HG03558 (cell line): ENCODE results near the gene CDRT15L2.
"Not testable (repeated sequence)": the region's sequence is repeated elsewhere in the genome, so short reads cannot be mapped to it uniquely, and the experiment has no call there.

Experiments used
- ATAC-seq: cut with Tn5 transposase; IDR thresholded peaks from one replicate; pipeline ENCODE4 v1.9.1; 2021; ENCODE audit warnings: moderate number of reproducible peaks; ENCODE audit not compliant: unreplicated experiment; ENCODE audit errors: extremely low read depth

CDRT15L2 gene

DNA sequence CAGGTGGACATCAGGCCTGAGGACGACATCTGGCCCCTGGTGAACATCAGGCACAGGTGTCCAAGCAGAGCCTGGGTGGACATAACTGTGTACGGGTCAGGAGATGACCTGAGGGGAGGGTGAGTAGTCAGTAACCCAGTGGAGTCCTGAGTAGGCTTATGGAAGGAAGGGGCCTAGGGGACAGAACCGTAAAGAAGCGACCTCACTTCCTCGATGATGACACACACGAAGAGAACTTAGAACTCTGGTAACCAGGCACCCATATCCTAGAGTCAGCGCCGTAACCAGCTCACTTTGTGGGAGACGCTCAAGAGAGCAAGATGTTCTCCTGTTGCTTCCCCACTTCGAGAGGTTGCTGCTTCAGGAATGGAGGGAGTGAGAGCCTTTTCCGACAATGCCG lies at the start of gene CDRT15L2:
Gene CDRT15L2, plus strand, starts transcription at position 301 of the 400 bp plus-strand sequence. Its CDS starts 20 bp downstream, at position 321.
- ATAC-seq, result not testable (repeated sequence)

DNA sequence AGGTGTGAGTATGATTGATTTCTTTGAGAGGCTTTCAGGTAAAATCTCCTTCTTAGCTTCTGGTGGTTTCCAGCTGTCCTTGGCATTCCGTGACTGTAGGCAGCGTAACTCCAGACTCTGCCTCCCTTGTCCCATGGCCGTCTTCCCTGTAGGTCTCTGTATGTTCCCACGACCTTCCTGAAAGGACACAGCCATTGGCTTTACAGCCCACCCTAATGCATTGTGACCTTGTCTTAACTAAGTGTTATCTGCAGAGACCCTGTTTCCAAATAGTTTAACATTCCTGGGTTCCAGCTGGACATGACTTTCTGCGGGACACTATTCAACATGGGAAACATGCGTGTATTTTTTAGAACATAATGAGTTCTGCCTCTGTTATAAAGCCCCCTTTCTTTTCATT lies 49.4 kb upstream of the CDRT15L2 start:
- not testable (repeated sequence) for ATAC-seq

DNA sequence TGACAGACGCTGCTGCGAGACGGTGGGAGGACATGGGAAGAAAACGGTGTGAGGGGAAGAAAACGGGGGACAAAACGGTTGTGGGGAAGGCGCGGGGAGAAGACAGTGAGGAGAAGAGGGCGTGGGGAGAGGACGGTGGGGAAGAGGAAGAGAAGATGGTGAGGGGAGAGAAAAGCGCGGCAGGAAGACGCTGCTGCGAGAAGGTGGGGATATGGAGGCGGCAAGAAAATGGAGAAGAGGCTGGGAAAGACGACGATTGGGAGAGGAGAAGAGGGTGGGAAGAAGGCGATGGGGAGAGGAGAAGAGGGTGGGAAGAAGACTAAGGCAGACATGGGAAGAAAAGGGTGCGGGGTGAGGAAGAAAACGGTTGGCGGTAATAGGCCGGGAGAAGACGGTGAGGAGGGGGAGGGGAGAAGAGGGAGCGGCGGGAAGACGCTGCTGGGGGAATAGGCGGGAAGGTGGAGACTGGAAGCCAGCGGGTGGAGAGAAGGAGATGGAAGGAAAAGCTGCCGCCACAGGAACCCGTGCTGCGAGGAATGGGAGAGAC lies 46.9 kb upstream of the CDRT15L2 start:
- ATAC-seq, result not testable (repeated sequence)

DNA sequence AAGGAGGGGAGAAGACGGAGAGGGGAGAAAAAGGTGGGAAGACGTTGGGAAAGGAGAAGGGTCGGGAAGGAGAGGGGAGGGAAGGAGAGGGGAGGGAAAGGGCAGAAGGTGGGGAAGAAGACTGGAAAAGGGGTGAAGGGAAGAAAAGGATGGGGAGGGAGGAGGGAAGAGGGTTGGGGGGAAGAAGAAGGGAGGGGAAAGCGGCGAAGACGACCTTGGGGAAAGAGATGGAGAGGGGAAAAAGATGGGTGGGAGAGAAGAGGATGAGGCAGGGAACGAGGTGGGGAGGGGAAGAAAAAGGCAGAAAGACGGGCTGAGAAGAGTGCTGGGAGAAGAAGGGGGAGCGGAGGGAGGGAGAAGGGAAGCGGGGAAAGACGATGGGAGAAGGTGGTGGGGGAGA lies 46.3 kb upstream of the CDRT15L2 start:
- not testable (repeated sequence) for ATAC-seq

DNA sequence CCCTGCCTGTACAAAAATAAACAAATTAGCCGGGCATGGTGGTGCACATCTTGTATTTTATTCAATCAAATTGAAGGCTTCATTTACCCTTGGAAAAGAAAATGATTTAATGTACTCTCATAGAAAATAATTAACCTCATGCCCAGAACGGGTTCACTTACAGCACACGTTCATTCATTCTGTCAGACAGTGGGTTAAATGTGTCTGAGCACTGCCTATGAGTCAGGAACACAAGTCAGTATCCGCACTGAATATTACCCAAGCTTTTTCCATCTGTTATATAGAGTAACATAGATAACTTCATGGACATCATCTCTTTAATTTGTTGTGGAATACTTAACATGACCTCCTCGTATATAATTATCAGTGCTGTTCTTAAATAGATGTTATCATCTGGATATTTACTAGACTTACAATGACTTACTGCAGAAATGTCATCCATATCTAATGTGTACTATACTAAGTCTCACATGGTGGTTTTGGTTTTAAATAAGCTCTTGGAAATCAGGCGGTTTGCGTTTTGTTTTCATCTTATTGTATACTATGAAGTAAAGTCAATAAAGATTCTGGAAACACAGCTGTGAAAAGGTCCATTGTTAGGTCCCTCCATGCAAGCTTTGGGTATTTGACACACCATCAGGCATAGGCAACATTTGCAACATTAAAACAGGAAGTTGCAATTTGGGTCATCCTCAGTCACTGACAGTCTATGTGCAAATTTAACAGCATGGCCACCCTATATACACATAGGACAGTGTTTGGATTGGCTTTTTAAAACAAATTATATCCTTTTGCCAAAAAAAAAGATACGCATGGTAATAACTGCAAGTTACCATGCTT lies 44.6 kb upstream of the CDRT15L2 start:
- not testable (repeated sequence) for ATAC-seq

DNA sequence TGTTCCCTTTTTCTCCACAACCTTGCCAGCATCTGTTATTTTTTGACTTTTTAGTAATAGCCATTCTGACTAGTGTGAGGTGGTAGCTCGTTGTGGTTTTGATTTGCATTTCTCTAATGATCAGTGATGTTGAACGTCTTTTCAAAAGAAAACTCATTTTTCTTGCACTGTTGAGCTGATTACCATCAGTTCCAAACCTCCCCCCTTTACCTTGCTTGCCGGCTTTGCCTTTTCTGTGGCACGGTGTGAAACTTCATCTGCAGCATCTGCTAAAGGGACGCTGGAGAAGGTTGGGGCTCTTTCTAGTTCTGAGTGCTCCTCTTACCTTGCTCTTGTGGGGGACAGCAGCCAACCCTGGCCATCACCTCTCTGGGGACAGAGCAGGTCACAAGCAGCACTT lies 39.1 kb upstream of the CDRT15L2 start:
- ATAC-seq, result not testable (repeated sequence)

DNA sequence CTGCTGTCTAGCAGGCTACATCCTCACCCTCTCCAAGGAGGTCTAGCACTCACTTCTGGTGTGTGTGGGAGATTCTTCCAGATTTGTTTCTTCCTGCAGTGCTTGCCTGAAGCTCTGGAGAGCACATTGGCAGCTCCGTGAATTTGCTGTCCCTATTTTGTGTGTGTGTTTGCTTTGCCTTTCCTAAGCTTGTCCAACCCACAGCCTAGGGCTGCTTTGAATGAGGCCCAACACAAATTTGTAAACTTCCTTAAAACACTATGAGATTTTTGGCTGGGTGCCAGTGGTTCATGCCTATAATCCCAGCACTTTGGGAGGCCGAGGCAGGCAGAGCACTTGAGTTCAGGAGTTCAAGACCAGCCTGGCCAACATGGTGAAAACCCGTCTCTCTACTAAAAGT lies 38.7 kb upstream of the CDRT15L2 start:
- ATAC-seq, result not testable (repeated sequence)

DNA sequence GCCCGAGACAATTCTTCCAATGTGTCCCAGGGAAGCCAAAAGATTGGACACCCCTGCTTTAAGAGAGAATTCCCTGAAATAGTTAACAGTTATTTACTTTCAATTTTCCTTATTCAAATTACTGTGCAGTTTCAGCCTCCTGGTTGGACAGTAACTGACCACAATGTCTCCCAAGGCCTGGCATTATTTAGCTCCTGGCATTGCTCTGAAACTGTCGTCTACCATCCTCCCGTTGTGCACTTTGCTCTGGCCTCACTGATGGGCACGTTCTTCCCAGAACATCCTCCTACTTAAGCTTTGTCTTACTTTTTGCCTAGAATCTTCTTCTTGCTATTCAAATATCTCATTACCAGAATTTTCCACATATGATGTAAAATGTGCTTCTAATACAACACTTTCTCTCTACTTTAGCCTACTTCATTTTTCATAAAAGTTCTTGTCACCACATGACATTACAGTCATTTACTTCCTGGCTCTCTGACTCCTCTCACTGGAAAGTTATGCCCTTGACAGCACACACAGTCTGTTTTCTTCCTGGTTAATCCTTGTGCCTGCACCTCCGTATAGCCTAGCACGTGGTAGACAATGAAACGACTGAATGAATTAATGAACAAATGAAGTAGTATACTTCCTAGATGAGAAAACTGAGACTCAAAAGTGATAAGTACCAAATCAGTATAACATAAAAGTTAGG lies 37.5 kb upstream of the CDRT15L2 start:
- not testable (repeated sequence) for ATAC-seq

DNA sequence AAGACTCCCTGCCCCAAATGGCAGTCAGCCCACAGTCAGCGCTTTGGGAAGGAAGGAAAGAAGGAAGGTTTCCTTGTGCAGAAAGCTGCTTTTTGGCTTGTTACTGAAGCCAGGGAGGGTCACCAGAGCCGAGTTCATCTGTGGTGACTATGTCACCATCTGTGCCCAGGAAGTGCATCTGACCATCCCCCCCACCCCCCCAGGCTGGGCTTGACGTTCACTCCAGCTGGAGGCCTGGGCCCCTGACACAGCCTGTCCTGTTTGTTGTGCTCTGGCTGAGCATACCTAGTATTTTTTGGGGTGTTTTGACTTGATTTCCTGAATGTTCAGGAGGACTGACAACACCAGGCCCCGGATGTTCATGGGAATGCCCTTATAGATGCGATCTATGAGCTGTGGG lies 31.6 kb upstream of the CDRT15L2 start:
- not testable (repeated sequence) for ATAC-seq

DNA sequence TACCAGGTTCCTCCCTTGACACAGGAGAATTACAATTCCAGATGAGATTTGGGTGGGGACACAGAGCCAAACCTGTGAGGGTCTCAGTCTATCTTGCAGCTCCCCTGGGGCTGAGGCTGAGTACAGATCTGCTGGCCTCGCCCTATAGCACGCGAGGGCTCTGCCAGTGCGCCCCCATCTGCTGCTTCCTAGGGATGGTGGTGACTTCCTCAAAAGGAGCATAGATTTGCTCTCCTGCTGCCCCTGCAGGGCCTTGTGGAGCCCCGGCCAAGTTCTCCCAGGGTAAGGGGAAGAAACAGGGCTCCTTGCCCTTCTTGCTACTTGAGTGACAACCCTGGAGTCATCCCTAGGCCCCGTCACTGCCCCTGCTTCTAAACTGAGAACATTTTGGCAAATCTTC lies 26.6 kb upstream of the CDRT15L2 start:
- ATAC-seq, result not testable (repeated sequence)

DNA sequence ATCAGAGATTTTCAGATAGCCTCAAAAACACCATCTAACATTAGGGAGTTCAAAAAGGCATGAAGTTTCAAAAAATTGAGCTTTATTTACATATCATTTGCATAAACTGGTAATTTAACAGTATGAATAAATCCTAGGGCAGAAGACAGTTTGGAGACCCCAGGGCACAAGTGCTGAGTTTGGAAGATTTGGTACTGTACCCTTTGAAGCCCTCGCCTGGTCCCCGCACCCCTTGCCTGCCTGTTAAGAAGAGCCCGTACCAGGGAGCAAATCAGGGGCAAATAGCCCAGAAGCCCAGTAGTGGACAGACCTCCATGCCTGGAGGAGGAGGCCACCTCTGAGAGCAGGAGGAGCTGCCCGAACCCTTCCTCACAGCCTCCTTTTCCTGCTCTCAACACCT lies 24.8 kb upstream of the CDRT15L2 start:
- ATAC-seq, result not testable (repeated sequence)

DNA sequence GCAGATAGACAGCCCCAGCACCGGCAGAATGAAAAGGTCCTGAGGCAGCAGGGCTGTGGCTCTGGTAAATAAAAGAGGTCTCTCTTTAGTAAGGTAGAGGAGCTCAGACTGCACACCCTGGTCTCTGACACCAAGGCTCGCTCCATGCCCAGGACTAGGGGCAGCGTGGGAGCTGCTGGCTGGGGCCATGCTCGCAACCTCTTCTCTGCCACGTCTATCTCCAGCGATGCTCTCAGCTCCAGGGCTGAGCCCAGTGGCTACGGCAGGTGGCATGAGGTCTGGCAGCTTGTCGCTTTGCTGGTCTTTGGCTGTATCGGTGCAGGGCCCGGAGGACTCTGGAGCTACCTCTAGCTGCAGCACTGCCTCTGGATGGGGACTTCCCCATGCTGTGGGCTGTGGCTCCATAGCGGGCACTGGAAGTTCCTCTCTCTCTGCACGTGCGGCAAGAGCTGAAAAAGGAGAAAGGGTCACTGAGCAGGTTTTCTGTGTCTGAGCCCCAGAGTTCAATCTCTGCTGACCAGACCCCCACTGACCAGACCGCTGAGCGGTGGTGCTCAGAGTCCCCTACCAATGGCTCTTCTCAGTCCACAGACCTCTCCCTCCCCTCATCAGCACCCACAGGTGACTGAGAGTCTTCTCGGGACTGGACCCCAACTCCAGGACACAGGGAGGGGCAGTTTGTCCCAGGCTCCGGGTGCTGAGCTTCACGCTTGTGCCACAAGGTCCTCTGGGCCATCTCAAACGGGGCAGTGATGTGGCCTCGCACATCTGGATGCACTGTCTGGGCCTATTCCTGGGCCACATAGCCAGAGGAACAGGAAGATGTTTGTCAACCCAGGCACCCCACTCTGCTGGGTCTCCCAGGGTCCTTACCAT lies 24.2 kb upstream of the CDRT15L2 start:
- not testable (repeated sequence) for ATAC-seq

DNA sequence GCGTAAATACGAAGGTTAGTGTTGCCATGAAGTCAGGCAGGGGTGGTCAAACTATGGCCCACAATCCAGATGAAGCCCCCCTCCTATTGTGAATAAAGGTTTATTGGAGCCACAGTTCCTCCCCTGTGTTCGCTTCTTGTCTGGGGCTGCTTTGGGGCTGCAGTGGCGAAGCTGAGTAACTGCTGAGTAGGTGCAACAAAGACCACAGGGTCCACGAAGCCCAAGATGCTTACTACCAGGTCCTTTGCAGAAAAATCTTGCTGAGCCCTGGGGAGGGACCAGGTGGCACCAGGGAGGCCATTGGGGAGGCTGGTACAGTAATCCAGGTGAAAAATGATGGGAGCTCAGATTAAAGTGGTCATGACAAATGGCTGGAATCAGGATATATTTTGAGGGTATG lies 21.4 kb upstream of the CDRT15L2 start:
- not testable (repeated sequence) for ATAC-seq

DNA sequence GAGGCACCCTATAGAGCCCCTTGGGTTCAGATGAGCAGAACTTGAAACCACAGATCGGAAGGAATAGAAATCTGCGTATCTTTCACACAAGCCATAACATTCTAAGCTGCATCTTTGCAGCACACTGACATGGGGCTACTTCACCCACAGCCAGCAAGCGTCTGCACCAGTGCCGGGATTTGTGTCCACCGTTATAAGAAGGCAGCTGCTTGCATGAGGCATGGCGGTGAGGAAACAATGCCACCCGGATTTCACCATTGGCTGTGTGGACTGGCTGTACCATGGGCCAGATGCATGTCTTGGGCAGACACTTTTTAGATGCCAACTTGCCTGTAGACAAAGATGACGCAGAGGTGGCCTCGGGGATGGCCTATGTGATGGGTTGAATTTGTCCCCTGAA lies 20.5 kb upstream of the CDRT15L2 start:
- ATAC-seq, result not testable (repeated sequence)

DNA sequence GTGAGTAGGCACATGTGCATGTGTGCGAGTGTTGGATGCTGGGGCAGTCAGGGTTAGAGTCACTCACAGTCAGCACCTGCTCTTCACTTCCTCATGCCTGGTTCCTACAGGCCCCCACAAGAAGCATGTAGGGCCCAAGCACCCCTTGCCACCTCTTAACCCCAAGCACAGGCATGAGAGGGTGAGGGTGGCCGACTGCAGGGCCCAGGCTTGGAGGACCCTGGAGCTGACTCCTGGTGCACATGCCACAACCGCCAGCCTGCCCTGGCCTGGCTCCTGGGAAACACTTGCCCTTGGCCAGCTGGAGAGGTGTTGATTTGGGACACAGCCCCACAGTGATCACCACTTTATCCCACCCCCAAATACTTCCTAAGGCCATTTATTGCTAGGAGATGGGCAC lies 16.9 kb upstream of the CDRT15L2 start:
- no peak for ATAC-seq

DNA sequence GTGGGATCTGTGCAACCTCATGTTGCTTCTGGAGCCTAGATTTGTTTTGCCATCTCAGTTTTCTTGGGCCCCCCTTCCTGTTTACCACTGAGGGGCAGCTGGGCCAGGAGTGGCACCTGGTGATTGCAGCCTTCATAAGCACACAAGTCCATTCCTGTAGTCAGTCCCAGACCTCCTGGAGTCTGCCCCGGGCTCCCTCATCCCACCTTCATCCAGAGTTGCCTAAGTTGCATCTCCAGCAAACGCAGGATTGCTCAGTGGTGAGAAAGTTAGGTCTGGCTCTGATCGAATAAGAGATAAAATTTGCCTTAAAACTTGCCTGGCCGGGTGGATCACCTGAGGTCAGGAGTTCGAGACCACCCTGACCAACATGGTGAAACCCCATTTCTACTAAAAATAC lies 14.3 kb upstream of the CDRT15L2 start:
- not testable (repeated sequence) for ATAC-seq

DNA sequence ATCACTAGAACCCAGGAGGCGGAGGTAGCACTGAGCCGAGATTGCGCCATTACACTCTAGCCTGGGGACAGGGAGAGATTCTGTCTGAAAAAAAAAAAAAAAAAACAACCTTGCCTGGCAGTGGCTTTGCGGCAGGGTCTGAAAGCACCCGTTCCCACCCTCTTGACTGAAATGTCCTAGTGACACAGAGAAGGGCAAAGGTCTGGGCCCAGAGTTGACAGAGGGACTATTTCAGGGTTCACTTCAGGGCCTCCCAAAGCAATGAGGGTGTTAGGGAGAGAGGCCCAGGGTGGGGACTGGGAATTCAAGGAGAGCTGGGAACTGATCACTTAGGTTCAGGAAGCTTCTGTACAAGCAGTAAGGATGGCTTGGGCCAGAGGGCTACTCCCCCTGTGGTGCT lies 13.8 kb upstream of the CDRT15L2 start:
- no peak for ATAC-seq

DNA sequence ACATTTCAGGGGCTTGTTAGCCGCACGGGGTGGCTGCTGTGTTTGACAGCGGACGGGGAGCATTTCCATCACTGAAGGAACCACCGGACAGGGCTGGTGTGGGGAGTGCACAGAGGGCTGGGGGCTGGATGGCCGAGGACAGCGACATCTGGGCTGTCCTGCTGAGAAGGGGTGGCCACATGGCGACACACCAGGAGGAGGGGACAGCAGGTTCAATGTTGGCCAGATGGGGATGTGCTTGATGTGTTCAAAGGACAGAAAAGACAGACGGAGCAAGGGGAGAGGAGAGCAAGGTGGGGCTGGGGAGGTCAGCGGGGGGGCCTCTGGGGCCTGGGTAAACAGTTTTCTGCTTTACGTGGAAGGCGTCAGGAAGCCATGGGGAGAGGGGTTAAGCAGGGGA lies 12.8 kb upstream of the CDRT15L2 start:
- not testable (repeated sequence) for ATAC-seq

DNA sequence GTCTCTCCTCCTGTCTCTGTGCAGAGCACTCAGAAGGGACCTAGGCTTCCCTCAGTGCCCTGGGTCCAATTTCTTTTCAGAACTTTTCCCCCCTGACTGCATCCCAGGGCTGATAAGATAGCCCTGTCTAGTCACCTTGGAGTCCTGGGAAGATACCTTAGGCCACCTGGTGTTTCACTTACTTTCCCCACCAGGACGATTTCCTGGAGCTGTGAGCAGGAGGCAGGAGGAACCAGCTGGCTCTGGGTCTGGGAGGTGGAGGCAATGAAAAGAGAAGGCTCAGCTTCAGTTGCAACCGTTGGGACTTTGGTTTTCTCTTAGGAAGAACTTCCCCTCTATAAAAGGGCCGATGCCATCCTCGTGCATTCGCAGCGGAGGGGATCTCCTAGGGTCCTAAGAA lies 12.1 kb upstream of the CDRT15L2 start:
- ATAC-seq, result not testable (repeated sequence)

DNA sequence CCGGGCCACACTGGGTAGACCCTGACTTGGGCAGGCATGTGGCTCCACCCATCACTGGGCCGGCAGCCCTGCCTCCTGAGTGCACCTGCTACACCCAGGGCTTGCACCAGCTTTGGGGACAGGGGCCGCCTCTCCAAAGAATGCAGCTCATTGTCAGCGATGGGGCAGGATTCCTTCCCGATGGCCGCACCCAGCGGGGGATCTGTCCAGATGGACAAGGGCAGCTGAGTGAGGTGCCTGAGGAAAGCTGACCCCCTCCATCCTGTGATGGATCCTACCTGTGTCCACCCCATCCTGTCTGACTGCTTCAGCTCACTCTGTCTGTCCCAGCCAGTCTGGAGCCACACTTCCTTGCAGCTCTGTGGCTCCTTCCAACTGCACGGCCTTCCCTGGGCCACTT lies 10.9 kb upstream of the CDRT15L2 start:
- ATAC-seq, result not testable (repeated sequence)
